Calu3 (cell line): ENCODE data around the gene RETREG1. TPM values are rescaled to one million over a fixed set of nuclear protein-coding genes. Genes with fewer than 3 reads are reported as not detected.

ENCODE experiments used
- BruUV-seq: library from RNA; stranded (reverse); fragments of 400-500 nt; replicated peaks from 2 replicates; lab custom pipeline; 2021; lab: Mats Ljungman, UMichigan
- CTCF ChIA-PET: fragments of 300-600 bp; sonication (Branson Sonifier 250); formaldehyde crosslinking; loops from one replicate; lab custom pipeline; 2022; ENCODE audit warnings: antibody characterized with exemption; lab: Charles Lee
- DNase-seq: peaks from one replicate; pipeline ENCODE4 v3.0.0; 2022
- H3K27ac Mint-ChIP-seq: one replicate; pipeline ENCODE4 v1.8.0; 2022; ENCODE audit warnings: mixed read lengths; ENCODE audit not compliant: unreplicated experiment
- H3K27me3 Mint-ChIP-seq: one replicate; pipeline ENCODE4 v1.8.0; 2022; ENCODE audit warnings: mixed read lengths; ENCODE audit not compliant: unreplicated experiment
- H3K36me3 Mint-ChIP-seq: one replicate; pipeline ENCODE4 v1.8.0; 2022; ENCODE audit warnings: mild to moderate bottlenecking, moderate library complexity, mixed read lengths; ENCODE audit not compliant: insufficient read depth, unreplicated experiment
- H3K4me1 Mint-ChIP-seq: one replicate; pipeline ENCODE4 v1.8.0; 2022; ENCODE audit warnings: mild to moderate bottlenecking, low read depth, mixed read lengths; ENCODE audit not compliant: unreplicated experiment
- H3K4me3 Mint-ChIP-seq: one replicate; pipeline ENCODE4 v1.8.0; 2022; ENCODE audit warnings: mild to moderate bottlenecking, low read depth, moderate library complexity, mixed read lengths; ENCODE audit not compliant: unreplicated experiment
- H3K9me3 Mint-ChIP-seq: one replicate; pipeline ENCODE4 v1.8.0; 2022; ENCODE audit warnings: low read depth, mixed read lengths; ENCODE audit not compliant: unreplicated experiment
- intact Hi-C: fragments of 100-400 bp; cut with micrococcal nuclease; formaldehyde crosslinking; loops from one replicate; pipeline ENCODE4 v1.10.0; 2022; ENCODE audit not compliant: unreplicated experiment
- total RNA-seq: library from RNA; stranded (reverse); gene quantifications from 2 replicates; pipeline ENCODE4 v1.2.3, GENCODE V29; 2022
- TF ChIP-seq, protein P1 (sequence below): fragments of 200-600 bp; IDR thresholded peaks from one replicate; pipeline ENCODE4 v1.8.0; 2022; ENCODE audit warnings: antibody characterized with exemption; ENCODE audit not compliant: unreplicated experiment

RETREG1 gene
- total RNA-seq, 1 experiment from 2014 or later: 12.0 TPM

DNA sequence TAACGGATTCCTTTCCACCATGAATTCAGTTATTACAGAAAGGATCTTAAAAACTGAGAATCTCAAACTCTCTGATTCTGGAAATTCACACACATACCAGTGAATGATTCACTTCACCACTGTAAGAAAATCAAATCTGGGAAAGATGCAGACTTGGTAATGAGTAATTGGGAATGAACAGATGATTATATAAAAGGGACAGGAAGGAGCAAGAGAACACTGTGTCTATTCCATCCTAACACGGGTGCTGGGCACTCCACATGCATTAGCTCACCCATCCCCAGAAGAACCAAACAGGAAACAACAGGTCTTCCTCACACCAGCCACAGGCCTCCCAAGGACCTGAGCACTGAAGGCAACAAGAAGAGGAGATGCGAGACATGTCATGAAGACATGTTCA, 76.4 kb downstream of the RETREG1 start:
- H3K4me3 Mint-ChIP-seq: no peak overlapping the region
- CTCF ChIA-PET: no interaction called here
- no peak for DNase-seq
- H3K4me1 Mint-ChIP-seq: peaks cover 47% of the 10 kb centered on the region
- BruUV-seq: no TSS peak
- H3K27ac Mint-ChIP-seq: no peak overlapping the region
- TF ChIP-seq, protein P1, sequence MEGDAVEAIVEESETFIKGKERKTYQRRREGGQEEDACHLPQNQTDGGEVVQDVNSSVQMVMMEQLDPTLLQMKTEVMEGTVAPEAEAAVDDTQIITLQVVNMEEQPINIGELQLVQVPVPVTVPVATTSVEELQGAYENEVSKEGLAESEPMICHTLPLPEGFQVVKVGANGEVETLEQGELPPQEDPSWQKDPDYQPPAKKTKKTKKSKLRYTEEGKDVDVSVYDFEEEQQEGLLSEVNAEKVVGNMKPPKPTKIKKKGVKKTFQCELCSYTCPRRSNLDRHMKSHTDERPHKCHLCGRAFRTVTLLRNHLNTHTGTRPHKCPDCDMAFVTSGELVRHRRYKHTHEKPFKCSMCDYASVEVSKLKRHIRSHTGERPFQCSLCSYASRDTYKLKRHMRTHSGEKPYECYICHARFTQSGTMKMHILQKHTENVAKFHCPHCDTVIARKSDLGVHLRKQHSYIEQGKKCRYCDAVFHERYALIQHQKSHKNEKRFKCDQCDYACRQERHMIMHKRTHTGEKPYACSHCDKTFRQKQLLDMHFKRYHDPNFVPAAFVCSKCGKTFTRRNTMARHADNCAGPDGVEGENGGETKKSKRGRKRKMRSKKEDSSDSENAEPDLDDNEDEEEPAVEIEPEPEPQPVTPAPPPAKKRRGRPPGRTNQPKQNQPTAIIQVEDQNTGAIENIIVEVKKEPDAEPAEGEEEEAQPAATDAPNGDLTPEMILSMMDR: no peak
- no peaks in the 10 kb centered on the region for H3K9me3 Mint-ChIP-seq
- intact Hi-C loops: no loop called here
- no peaks in the 10 kb centered on the region for H3K27me3 Mint-ChIP-seq
- H3K36me3 Mint-ChIP-seq: no peaks in the 10 kb centered on the region

GRCh38 chr5:16539169-16539666, 77.6 kb downstream of the RETREG1 start:
- CTCF ChIA-PET: interaction anchor here (0.9 to 1.3 kb wide), 2 partner anchors 10 to 11 kb away, joined by 4 read pairs; no protein-coding TSS in a partner anchor
- Mint-ChIP-seq H3K27ac (peak overlapping the region; percentile 52), H3K36me3 (no peaks in the 10 kb centered on the region), H3K4me1 (peaks cover 35% of the 10 kb centered on the region), H3K27me3 (no peaks in the 10 kb centered on the region), H3K4me3 (peak overlapping the region; percentile 32), H3K9me3 (no peaks in the 10 kb centered on the region)
- peak; percentile 45 for DNase-seq
- TF ChIP-seq, protein P1: no peak
- BruUV-seq: no TSS peak
- intact Hi-C loops: no loop called here

DNA sequence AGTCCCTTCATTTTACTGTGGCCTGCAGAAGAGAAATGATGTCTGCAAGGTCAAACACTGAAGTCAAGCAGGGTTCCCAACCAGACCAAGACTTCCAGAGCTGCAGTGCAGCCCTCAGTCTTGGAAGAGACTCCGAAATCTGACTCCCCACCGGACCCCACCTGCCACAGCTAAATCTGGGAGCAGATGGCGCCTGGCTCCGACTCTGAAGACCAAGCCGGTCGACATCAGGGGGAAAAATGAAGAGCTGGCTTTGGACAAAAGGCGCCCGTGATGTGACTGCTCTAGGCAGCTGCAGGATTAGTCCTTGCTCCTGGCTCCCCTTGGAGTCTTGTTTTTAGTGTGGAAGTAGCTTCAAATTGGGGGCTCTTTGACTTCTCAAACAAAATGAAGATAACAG, 78.8 kb downstream of the RETREG1 start:
- intact Hi-C loops: no loop called here
- Mint-ChIP-seq H3K36me3 (no peaks in the 10 kb centered on the region), H3K27ac (no peak overlapping the region), H3K27me3 (no peaks in the 10 kb centered on the region), H3K4me1 (peaks cover 35% of the 10 kb centered on the region), H3K4me3 (no peak overlapping the region), H3K9me3 (no peaks in the 10 kb centered on the region)
- no TSS peak for BruUV-seq
- TF ChIP-seq, protein P1: no peak
- CTCF ChIA-PET: no interaction called here
- DNase-seq: no peak

DNA sequence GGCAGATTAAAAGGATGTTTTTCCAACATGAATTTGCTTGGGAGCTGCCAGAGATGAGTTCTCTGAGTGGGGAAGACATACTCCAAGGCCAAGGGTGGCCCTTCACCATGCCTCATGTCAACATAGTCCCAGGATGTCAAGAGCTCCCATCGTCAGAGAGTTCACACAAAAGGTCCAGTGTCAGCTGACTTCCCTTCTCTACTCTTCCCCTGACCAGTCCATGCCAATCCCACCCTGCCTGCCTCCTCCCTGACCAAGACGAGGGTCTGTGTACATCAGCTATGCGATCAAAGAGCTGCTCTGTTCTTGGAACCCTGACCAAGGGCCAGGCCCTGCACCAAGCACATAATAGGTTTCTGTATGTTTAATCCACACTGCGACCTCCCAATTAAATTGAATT, 80.0 kb downstream of the RETREG1 start:
- Mint-ChIP-seq H3K36me3 (no peaks in the 10 kb centered on the region), H3K27me3 (no peaks in the 10 kb centered on the region), H3K4me3 (no peak overlapping the region), H3K9me3 (no peaks in the 10 kb centered on the region), H3K27ac (peak overlapping the region; percentile 39), H3K4me1 (peaks cover 35% of the 10 kb centered on the region)
- TF ChIP-seq, protein P1: no peak
- BruUV-seq: no TSS peak
- CTCF ChIA-PET: no interaction called here
- intact Hi-C loops: no loop called here
- no peak for DNase-seq
